ACHN (cell line): ENCODE measurements around the gene CIITA.
"Not testable (repeated sequence)": the region's sequence is repeated elsewhere in the genome, so short reads cannot be mapped to it uniquely, and the experiment has no call there.

Experiments used
- DNase-seq: peaks from one replicate; pipeline ENCODE4 v3.0.0-alpha.2; 2015
- in situ Hi-C: cut with HindIII; loops from 2 replicates; pipeline ENCODE4 v1.10.0; 2017; ENCODE audit warnings: low sequenced_read_pairs, low pct_ligation_motif_present, low pct_unique_long_range_greater_than_20kb

CIITA gene

DNA sequence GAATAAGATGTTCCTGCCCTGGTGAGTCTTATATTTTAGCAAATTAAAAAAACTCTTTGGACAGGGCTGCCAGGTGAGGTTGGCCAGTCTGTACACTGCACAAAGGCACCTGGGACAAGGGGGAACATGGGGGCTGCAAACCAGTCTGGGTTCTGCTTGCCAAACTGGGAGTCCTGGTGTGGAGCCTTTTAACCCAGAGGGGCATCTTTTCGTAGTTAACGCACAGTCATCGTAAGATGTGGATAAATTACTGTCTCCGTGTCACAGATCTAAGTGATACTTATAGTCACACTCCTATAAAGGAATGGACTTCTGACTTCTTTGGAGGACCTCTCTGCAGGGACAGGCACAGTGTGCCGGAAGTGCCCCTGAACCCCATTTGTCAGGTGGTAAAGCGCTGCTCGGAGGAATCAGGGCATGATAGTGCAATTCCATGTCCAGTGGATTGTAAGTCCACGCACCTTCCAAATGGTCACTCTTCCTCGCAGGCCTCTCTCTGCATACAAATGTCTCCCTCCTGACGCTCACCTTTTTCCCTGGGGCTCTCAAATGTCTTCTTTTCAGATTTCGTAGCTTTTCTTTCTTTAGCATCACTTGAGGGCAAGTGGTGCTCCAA, 50.6 kb downstream of the CIITA start:
- in situ Hi-C loops = loop anchor here (25.0 kb wide), 1 partner anchor 190 kb away; the partner anchor contains the start of gene NUBP1
- no peak for DNase-seq

DNA sequence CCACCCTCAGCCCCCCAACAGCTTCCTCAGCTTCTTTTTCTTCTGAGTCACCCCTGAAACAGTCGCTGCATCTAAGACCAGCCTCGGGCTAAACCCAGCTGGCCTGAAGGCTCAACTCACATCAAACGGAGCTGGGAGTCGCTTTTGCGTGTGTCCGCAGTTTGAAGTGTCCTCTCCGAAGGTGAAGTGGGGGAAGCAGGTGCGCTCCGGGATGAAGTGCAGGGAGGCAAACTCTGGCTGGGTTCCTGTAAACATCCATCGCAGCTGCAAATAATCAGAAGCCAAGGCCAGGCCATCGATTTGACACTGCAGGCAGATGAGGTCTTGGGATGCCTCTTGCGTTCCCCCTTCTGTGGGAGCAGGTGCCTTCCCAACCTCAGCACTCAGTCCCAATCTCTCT, 52.1 kb downstream of the CIITA start:
- in situ Hi-C loops = loop anchor here (25.0 kb wide), 1 partner anchor 192 kb away; the partner anchor contains the start of gene NUBP1
- DNase-seq = not testable (repeated sequence)

DNA sequence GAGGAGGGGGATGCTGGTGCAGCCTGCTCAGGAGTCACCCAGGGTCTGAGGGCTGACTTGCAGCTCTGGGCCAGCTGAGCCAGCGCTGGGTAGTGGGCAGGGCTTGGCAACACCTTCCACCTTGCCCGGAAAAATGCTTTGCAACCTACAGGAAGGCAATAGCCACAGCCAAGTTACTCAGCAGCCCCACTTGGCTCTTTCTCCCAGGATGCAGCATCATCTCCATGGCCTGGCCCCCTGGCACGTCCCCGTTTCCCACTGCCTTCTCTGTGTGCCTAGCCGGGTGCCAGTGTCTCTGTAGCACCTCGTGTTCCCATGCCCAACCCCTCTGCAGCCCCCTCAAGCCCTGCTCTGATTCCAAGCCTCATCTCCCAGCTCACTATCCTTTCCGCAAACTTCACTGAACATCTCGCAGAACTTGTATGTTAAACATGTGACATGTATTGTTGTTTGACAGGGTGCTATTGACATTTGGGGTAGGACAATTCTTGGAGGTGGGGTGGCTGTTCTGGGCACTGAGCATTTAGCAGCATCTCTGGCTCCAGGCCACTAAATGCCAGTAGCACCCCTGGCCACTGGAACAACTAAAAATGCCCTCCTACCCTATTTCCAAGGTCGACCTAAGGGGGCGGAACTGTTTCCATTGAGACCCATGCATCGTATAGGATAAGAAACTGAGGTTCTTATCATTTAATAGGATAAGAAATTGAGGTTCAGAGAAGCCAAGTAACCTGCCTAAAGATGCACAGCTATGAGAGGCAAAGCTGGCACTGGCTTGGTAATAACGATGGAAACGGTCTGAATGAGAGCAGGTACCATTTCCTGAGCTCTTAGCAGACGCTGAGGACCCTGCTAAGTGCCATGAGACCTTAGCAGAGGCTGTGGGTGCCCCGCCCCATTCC, 53.1 kb downstream of the CIITA start:
- in situ Hi-C loops = loop anchor here (25.0 kb wide), 1 partner anchor 193 kb away; the partner anchor contains the start of gene NUBP1

DNA sequence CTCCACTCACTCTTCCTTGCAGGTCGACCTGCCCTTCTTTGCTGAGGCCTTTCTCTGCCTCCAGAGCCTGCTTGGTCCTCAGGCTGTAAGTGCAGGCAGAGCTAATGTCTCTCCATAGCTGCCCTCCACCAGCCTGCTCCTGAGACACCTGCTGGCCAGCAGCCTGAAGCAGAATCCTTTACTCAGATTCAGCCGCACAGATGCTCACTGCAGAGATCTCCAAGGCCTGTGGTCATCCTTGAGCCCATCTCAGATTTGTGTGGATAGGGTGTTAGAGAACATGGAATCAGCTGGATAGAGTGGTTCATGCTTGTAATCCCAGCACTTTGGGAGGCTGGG, 53.7 kb downstream of the CIITA start:
- in situ Hi-C loops = loop anchor here (25.0 kb wide), 1 partner anchor 193 kb away; the partner anchor contains the start of gene NUBP1
- DNase-seq = no peak

More for the DNA sequence above, 53.1 kb downstream of the CIITA start:
- no peak for DNase-seq

DNA sequence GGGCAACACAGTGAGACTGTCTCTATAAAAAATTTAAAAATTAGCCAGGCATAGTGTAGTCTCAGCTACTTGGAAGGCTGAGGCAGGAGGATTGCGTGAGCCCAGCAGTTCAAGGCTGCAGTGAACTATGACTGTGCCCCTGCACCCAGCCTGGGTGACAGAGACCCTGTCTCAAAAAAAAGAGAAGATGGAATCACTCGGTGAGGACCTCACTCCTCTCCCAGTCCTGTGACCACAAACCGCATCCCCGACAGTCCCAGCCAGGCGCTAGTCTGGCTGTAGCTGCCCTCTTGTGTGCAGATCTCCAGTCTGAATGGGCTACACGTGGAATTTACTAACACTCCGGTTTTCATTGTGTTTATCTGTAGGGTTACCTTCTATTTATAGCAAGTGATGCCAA, 54.1 kb downstream of the CIITA start:
- in situ Hi-C loops = loop anchor here (25.0 kb wide), 1 partner anchor 194 kb away; the partner anchor contains the start of gene NUBP1
- DNase-seq = no peak

DNA sequence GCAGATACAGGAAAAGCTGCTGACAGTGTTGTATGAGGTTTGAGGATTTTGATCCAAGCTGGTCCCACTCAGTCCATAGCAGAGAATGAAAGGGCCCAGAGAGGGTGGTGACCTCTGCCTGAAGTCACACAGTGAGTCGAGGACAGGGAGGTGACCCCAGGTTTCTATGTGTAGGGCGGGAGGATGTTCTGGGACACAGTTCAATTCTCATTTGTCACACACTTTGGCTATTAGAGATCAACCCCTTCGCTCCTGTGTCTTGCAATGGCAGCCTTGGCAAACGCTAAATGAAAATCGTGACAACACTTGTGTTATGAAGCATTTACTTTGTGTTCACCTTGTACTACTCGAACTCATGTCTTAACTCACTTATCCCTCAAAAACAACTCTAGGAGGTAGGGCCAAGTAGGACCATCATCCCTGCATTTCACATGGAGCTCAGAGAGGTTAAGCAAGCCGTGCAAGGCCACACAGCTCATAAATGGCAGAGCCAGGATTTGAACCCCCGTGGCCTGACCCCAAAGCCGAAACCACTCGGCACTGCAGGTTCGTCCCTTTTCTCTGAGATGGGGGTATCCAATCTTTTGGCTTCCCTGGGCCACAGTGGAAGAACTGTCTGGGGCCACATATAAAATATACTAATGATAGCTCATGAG, 55.1 kb downstream of the CIITA start:
- in situ Hi-C loops = loop anchor here (25.0 kb wide), 1 partner anchor 195 kb away; the partner anchor contains the start of gene NUBP1
- DNase-seq = no peak

DNA sequence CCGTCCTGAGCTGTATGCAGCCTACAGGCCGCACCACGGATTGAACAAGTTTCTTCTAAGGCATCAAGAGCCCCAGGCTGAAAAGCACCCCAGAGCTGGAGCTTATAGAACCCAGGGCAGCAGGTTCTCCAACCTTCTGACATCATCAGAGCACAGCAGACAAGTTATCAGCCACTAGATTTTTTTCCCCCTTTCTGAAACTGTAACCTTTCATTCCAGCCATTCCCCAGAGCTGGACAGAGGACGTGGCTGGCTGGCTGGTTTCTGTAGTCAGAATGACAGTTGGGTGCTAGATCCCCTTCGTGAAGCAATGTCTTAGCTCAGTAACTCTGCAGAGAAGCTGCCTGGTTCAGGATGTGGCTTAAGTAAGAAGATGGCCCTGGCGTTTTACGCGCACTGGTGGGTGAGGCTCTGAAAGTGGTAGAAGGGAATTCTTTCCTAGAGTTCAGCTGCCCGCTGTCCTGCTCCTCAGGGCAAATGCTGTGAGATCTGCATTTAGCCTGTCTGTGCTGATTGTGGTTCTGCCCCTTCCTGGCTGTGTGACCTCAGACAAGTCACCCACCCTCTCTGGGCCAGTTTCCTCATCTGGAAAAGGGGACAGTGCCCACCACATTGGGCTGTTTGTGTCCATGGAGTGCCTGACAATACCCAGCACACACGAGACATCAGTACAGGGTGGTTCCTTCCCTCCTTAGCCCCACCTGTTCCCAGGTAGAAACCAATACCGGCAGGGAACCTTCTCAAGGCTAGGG, 56.1 kb downstream of the CIITA start:
- no peak for DNase-seq
- in situ Hi-C loops = loop anchor here (25.0 kb wide), 1 partner anchor 196 kb away; the partner anchor contains the start of gene NUBP1

DNA sequence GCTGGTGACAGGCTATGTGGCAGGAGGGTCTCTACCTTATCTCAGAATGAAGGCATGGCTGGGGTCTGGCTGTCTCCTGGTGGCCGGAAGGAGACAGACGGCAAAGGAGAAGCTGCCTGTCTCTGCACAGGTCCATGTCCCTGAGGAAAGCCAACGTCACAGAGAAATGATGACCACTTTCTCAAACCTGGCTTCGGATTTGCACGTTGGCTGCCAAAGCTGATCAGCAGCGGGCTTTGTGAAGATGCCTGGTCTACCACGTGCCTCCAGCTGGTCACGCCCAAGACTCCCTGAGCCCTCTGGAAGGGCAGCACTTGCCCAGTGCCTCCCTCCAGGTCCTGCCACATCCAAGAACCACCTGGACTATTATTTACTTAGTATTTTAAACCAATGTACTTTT, 56.9 kb downstream of the CIITA start:
- no peak for DNase-seq
- in situ Hi-C loops = loop anchor here (25.0 kb wide), 1 partner anchor 197 kb away; the partner anchor contains the start of gene NUBP1

DNA sequence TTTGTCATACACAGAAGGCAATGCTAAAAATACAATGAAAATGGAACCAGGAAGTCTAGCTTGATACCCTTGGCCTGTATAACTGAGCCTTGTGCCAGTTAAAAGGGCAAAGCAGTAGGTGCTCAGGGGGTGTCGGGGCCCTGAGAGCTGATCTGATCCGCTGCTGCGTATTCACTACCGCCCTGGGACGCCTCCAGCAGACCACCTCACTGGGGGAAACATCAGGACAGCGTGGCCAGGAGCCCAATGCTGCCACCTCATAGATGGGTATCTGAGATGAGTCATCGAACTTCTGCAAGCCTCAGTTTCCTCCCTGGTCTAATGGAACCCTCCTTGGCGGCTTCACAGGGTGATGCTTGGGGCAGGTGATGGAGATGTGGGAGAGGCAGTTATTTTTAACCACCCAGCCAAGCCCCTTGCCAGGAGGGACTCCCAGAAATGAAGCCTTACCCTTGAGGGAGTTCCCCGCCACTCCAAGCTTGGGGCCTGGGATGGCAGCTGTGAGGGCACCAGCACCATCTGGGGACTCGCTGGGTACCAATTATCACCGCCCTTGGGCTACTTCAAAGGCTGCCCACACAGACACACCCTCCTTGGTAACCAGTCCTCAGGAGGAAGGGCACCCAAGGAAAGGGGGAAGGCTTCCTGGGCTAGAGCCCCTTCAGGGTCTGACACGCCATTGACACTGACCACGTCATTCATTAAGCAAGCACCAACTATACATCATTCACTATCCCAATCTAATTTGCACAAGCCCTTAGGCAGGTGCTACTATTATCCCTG, 57.5 kb downstream of the CIITA start:
- DNase-seq = no peak
- in situ Hi-C loops = loop anchor here (25.0 kb wide), 1 partner anchor 197 kb away; the partner anchor contains the start of gene NUBP1

DNA sequence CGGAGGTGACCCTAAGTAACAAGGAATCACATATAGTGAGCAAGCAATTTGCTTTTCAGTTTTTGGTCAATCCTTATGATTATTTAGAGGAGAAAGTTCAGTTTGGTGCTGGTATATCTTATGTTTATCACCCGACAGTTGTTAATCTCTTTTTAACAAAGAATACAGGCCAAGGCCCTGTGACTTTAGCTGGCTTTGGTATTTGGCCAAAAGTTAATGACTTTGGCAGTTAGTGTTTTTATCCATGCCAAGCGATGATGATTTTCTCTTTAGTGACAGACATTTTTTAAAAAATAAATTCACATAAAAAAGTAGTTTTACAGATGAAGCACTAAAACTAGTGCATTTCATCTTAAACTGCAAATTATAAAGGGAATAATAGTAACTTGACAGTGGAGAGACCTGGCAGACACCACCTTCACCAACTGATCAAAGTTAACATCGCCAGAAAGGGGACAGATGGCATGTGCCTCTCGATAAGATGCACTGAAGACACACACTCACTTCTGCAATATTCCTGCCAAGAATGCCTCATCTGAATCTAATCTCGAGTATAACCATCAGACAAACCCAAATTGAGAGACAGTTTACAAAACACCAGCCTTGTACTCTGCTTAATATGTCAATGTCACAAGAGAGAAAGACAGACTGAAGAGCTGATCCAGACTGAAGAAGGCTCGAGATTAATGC, 58.4 kb downstream of the CIITA start:
- in situ Hi-C loops = loop anchor here (25.0 kb wide), 1 partner anchor 198 kb away; the partner anchor contains the start of gene NUBP1
- DNase-seq = no peak

DNA sequence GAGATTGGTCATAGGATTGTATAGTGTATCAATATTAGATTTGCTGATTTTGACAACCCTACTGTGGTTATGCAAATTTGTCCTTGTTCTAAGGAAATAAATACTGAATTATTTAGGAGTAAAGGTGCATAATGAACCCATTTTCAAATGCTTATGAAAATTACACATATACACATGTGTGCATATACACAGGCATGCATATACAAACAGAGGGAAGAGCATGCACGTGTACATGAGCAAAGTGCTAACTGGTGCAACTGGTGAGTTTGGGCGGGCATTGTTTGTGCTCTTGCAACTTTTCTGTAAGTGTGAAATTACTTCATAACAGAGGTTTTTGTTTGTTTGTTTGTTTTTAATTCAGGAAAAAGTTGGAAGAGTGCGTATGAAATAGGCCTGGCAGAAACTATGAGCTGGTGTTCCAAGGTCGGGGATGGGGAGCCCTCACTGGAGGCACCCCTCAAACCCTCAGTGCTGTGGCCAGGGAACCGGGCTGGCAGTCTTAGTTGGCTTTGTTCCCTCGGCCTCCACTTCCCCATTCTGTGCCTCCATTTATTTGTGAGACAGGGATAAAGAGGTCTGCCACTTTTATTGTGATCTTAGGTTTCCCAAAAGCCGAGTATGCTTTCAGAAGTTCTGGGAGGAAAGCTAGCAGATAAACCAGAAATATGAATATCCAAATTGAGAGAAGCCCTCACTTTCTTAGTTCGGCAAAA, 59.4 kb downstream of the CIITA start:
- in situ Hi-C loops = loop anchor here (25.0 kb wide), 1 partner anchor 199 kb away; the partner anchor contains the start of gene NUBP1
- DNase-seq = no peak

DNA sequence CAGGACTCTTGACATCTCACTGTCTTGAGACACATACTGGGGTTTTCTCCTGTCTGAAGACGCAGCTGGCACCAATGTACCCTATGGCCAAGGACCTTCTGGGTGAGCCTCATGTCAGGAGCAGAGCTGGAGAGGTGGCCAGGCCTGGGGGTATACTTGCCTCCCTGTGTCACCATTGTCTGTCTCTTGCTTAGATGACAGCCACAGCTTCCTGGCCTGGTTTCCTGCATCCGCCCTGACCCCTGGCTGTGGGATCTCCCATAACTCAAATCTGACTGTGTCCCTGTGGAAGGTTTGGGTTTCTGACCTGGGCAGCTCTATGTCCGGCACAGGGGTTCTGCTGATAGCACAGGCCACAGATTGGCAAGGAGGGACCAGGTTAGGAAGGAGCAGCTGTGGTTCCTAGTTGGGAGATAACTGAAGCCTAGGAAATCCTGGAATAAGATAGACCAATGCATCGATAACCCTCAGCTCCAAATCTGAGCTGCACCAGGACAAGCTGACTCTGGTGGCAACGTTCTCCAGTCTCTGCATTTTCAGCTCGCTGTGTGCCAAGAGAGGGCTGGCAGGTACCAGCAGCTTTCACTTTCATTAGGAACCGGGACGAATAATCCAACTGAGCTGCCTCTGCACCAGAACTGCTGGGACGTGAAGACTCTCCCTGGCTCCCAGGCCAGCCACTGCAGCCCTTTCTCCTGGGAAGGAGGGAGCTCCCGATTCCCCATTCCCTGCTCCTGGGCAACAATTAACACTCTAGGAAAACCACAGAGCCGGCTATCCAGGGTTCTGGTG, 60.3 kb downstream of the CIITA start:
- in situ Hi-C loops = loop anchor here (25.0 kb wide), 1 partner anchor 200 kb away; the partner anchor contains the start of gene NUBP1
- DNase-seq = no peak

DNA sequence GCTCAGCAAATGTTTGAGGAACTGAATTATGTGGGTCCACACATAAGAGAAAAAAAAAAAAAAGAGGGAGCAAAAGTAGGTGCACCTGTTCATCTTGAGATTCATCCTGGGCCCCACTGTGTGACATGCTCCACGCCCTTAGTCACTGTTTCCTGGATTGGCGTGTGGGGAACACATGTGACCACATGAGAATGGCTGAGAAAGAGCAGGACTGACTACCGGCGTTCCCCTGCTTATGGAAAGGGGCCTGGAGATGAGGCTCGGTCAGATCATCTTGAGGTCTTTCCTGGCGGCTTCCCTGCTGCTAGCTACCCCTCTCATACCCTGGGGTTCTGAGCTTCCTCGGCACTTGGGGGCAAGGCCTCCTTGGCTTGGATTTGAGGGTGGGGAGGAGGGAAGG, 61.3 kb downstream of the CIITA start:
- no peak for DNase-seq
- in situ Hi-C loops = loop anchor here (25.0 kb wide), 1 partner anchor 201 kb away; the partner anchor contains the start of gene NUBP1

DNA sequence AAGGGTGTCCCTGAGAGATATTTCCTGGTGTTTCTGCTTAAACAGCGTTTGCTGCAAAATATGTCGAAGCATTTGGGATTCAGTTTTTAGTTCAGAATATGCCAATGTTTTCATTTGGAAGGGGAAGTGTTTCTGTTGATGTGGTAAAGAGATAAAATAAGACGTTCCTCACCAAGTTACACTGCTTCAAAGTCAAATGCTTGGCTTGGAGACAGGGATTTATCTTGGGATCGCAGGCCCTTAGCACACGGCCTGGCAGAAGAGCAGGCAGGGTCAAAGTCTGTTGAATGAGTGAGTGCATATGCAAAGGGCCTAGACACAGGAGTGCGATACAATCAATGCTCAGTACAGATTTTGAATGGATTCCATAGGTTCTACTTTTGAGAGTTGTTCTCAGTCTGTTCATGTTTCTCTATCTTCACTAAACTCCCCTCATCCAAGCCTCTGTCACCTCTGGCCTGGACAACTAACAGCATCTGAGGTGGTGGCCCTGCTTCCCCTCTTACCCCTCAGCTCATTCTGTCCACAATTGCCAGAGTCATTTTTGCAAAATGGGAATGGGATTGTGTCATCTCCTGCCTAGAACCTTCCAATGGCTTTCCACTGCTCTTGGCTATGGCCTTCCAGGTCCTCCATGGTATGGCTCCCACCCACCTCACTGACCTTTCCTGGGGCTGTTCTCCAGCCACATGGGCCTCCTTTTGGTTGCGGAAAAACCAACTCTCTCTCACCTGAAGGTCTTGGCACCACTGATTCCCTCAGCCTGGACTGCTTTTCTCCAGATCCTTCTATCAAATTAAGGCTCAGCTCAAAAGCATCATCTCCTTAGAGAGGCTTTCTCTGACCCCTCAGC, 62.0 kb downstream of the CIITA start:
- DNase-seq = no peak
- in situ Hi-C loops = loop anchor here (25.0 kb wide), 1 partner anchor 202 kb away; the partner anchor contains the start of gene NUBP1
